Colonic mucosa (tissue), 4 donors: ENCODE measurements around the gene INPP5E. TPM values are rescaled to one million over a fixed set of nuclear protein-coding genes. Genes with fewer than 3 reads are reported as not detected.

Experiments used
- DNase-seq: peaks from one replicate; pipeline ENCODE4 v3.0.0-alpha.2; 2020
- H3K27ac ChIP-seq: fragments of 200-600 bp; one replicate; pipeline ENCODE4 v1.8.0; 2021
- H3K27me3 ChIP-seq: fragments of 200-600 bp; one replicate; pipeline ENCODE4 v1.8.0; 2021
- H3K36me3 ChIP-seq: fragments of 200-600 bp; one replicate; pipeline ENCODE4 v1.8.0; 2021
- H3K4me1 ChIP-seq: fragments of 200-600 bp; one replicate; pipeline ENCODE4 v1.8.0; 2021; ENCODE audit warnings: mild to moderate bottlenecking
- H3K4me3 ChIP-seq: fragments of 200-600 bp; one replicate; pipeline ENCODE4 v1.8.0; 2021
- H3K9ac ChIP-seq, 2 donors: one replicate each; pipeline ENCODE4 v1.7.0; 2013; ENCODE audit warnings: control low read depth in 2 of 2, low read depth in 2 of 2, low read length in 2 of 2
- H3K9me3 ChIP-seq: fragments of 200-600 bp; one replicate; pipeline ENCODE4 v1.8.0; 2021
- intact Hi-C: fragments of 100-400 bp; cut with DNase I; formaldehyde crosslinking; loops from one replicate; pipeline ENCODE4 v1.14.1; 2022
- total RNA-seq, 2 donors: library from RNA; stranded (reverse); fragmentation: NEBNext Ultra II Directional in 1 of 2; extraction: Animal tissue kit (Norgen Biotek cat#: 25700) in 1 of 2; gene quantifications; one replicate each; pipeline ENCODE4 v1.2.1, GENCODE V29; 2021
- TF ChIP-seq, protein P1 (sequence below): fragments of 200-600 bp; IDR thresholded peaks from one replicate; pipeline ENCODE4 v1.8.0; 2022; ENCODE audit warnings: antibody characterized with exemption, mild to moderate bottlenecking
- donor health status: healthy.
- donor health status: DM: no; HTN: no; CAD: no.
- donor health status: DM: no; HTN: no; CAD: no.

INPP5E gene
- total RNA-seq, 2 donors from 2014 or later: 8.3 to 12.1 TPM

GRCh38 chr9:136451221-136451877, 11.7 kb upstream of the INPP5E start:
- TF ChIP-seq, protein P1, sequence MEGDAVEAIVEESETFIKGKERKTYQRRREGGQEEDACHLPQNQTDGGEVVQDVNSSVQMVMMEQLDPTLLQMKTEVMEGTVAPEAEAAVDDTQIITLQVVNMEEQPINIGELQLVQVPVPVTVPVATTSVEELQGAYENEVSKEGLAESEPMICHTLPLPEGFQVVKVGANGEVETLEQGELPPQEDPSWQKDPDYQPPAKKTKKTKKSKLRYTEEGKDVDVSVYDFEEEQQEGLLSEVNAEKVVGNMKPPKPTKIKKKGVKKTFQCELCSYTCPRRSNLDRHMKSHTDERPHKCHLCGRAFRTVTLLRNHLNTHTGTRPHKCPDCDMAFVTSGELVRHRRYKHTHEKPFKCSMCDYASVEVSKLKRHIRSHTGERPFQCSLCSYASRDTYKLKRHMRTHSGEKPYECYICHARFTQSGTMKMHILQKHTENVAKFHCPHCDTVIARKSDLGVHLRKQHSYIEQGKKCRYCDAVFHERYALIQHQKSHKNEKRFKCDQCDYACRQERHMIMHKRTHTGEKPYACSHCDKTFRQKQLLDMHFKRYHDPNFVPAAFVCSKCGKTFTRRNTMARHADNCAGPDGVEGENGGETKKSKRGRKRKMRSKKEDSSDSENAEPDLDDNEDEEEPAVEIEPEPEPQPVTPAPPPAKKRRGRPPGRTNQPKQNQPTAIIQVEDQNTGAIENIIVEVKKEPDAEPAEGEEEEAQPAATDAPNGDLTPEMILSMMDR: no peak
- H3K9ac ChIP-seq: no peak overlapping the region
- DNase-seq: no peak
- H3K4me3 ChIP-seq: no peak overlapping the region
- no peak overlapping the region for H3K27ac ChIP-seq
- H3K27me3 ChIP-seq: no peaks in the 10 kb centered on the region
- intact Hi-C loops: no loop called here
- no peaks in the 10 kb centered on the region for H3K9me3 ChIP-seq
- H3K36me3 ChIP-seq: peaks cover 47% of the 10 kb centered on the region
- H3K4me1 ChIP-seq: no peaks in the 10 kb centered on the region

GRCh38 chr9:136448655-136449054, 9.0 kb upstream of the INPP5E start:
- no peaks in the 10 kb centered on the region for H3K4me1 ChIP-seq
- no peaks in the 10 kb centered on the region for H3K9me3 ChIP-seq
- no peak overlapping the region for H3K4me3 ChIP-seq
- peaks cover 30% of the 10 kb centered on the region for H3K36me3 ChIP-seq
- no peak overlapping the region for H3K27ac ChIP-seq
- intact Hi-C loops: no loop called here
- no peaks in the 10 kb centered on the region for H3K27me3 ChIP-seq
- no peak overlapping the region for H3K9ac ChIP-seq
- TF ChIP-seq, protein P1: no peak
- no peak for DNase-seq

DNA sequence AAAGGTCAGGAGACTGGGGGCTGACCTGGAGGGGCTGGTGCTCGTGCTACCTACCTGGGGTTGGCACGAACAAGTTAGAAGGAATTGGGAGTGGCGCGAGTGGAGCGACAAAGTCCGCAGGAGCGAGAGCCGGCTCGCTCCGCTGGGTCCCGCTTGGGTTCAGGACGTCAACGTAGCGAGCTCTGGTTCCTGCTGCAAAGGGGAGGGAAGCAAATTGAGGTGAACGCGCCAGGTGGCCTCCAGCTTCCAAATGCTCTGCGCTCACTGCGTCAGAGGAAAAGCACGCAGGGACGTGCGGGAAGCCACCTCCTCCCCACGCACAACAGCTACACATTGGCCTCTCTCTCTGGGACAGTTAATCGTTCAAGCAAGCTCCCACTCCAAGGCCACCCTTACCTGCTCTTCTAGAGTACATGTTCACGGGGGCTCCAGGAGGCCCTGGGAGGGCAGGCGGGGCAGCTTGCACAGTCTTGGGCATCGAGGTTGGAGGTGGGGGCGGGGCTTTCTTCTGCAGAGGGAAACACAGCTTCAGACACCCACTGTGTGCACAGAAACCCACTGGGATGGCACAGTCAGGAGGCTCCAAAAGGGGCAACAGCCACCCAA, 7.6 kb upstream of the INPP5E start:
- Histone ChIP-seq H3K4me3 (no peak overlapping the region), H3K27me3 (no peaks in the 10 kb centered on the region), H3K36me3 (peaks cover 35% of the 10 kb centered on the region), H3K9ac (no peak overlapping the region), H3K27ac (no peak overlapping the region), H3K4me1 (no peaks in the 10 kb centered on the region), H3K9me3 (no peaks in the 10 kb centered on the region)
- intact Hi-C loops: no loop called here
- TF ChIP-seq, protein P1: no peak
- DNase-seq: no peak

- Histone ChIP-seq H3K9ac (no peak overlapping the region), H3K4me3 (no peak overlapping the region), H3K27me3 (no peaks in the 10 kb centered on the region), H3K9me3 (no peaks in the 10 kb centered on the region), H3K4me1 (no peaks in the 10 kb centered on the region), H3K27ac (no peak overlapping the region), H3K36me3 (peaks cover 33% of the 10 kb centered on the region)
- TF ChIP-seq, protein P1: no peak
- intact Hi-C loops: no loop called here
- DNase-seq: no peak
Measured at GRCh38 chr9:136445799-136446198, 6.2 kb upstream of the INPP5E start.

DNA sequence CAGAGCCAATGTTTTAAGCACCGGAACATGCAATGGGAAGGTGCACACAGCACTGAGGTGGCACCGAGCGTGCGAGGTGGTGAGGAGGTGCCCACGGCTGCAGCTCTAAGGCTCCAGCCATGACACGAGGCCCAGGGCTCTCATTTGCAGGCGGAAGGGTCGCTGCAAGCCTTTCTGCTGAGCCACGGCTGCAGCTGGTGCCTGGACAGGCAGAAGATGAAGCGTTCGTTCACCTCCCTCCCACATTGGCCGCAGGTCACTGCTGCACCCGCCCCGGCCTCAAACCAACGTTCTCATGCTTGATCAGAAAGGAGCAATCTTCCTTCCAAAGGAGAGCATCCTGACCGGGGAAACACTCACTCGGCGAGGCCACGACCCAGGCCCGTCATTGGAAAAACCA, 4.5 kb upstream of the INPP5E start:
- no peak overlapping the region for H3K4me3 ChIP-seq
- DNase-seq: no peak
- H3K27ac ChIP-seq: no peak overlapping the region
- H3K9ac ChIP-seq: no peak overlapping the region
- no peaks in the 10 kb centered on the region for H3K9me3 ChIP-seq
- TF ChIP-seq, protein P1: no peak
- H3K4me1 ChIP-seq: no peaks in the 10 kb centered on the region
- H3K36me3 ChIP-seq: peaks cover 29% of the 10 kb centered on the region
- intact Hi-C loops: no loop called here
- no peaks in the 10 kb centered on the region for H3K27me3 ChIP-seq
